Neutrophil (primary cell): ENCODE results near the gene KRT82.

ENCODE experiments used
- H3K27ac ChIP-seq: fragments of 200-600 bp; sonication (generic); 2 replicates; pipeline ENCODE4 v1.5.1; 2016; ENCODE audit warnings: mild to moderate bottlenecking, moderate library complexity
- H3K27me3 ChIP-seq: fragments of 200-600 bp; sonication (generic); 2 replicates; pipeline ENCODE4 v1.6.0; 2016; ENCODE audit warnings: mild to moderate bottlenecking
- H3K36me3 ChIP-seq: fragments of 200-600 bp; sonication (generic); 2 replicates; pipeline ENCODE4 v1.5.1; 2017
- H3K4me1 ChIP-seq, 2 experiments: fragments of 200-600 bp in 1 of 2; sonication (generic) in 1 of 2; 1 replicate in 1 of 2; 2 replicates in 1 of 2; pipeline versions ENCODE4 v1.5.1 to v1.6.1; 2013 to 2016; ENCODE audit warnings: low read depth in 1 of 2, low read length in 1 of 2, mild to moderate bottlenecking in 1 of 2, moderate library complexity in 1 of 2; ENCODE audit not compliant: control insufficient read depth in 1 of 2, insufficient read depth in 1 of 2
- H3K4me3 ChIP-seq, 2 experiments: fragments of 200-600 bp in 1 of 2; sonication (generic) in 1 of 2; 1 replicate in 1 of 2; 2 replicates in 1 of 2; pipeline ENCODE4 v1.5.1; 2013 to 2016; ENCODE audit warnings: low read depth in 1 of 2, low read length in 1 of 2, mild to moderate bottlenecking in 1 of 2, moderate library complexity in 1 of 2
- H3K9me3 ChIP-seq: fragments of 200-600 bp; sonication (generic); 2 replicates; pipeline ENCODE4 v1.5.1; 2016
- CTCF ChIP-seq: fragments of 200-600 bp; sonication (generic); IDR thresholded peaks from 2 replicates; pipeline ENCODE4 v1.5.1; 2016; ENCODE audit warnings: antibody characterized with exemption

KRT82 gene

DNA sequence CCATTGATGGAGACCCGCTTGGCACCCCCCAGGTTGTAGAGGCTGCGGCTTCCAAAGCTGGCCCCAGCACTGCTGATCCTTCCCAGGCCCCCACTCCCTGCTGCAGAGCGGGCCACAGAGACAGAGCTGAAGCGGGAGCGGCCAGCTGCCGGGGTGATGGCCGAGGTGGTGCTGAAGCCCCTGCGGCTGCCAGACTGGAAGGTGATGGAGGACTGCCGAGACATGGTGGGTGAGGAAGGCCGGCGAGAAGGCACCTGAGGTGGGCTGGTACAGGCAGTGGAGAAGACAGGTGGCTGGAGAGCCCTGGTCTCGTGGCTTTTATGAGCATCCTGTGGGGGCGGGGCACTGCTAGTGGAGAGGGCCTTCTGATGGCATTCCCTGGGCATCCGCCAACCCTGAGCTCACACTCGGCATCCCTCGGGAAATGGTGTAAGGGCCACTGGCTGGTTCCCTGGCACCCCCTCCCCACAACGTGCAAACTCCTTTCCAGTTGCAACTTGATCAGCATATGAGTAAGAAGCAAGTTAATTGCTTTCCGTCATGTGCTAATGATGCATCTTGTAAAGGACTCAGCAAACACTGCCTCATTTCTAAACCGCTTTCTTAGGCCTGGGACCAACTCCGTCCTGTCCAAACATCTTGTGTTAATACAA, 28.1 kb upstream of the KRT82 start, which contains the start of gene KRT75:
KRT75 (minus strand) TSS at position 291 of the 653 bp plus-strand sequence; CDS start at position 224, 67 bp downstream.
- Histone ChIP-seq H3K27me3 (peaks cover 5% of the 10 kb centered on the region), H3K27ac (no peak within 1 kb of the TSS), H3K4me3 (no peak within 1 kb of the TSS), H3K36me3 (no peaks in the 10 kb centered on the region), H3K4me1 (no peaks in the 10 kb centered on the region), H3K9me3 (no peaks in the 10 kb centered on the region)
- no peak for TF ChIP-seq CTCF

DNA sequence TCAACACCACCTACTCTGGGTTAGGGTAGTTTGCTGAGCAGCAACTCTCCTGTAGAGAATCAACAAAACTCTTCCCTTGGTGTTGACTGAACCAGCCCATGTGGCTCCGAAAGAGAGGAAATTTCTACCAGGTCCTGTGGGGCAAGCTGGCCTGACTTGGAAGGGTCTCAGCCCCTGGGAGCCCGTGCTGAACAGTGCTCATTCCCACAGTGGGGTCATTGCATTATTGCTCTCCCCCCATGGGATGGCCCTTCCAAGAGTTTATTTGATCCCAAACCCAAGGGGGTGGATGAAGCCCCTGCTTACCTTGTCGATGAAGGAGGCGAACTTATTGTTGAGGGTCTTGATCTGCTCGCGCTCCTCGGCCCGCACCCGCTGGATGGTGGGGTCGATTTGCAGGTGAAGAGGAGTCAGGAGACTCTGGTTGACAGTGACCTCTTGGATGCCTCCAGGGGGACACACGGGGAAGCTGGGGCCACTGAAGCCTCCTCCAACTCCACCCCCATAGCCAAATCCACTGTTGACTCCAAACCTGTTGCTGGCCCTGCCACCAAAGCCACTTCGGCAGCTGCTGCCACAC, 27.5 kb upstream of the KRT82 start:
- H3K9me3 ChIP-seq, result no peaks in the 10 kb centered on the region
- TF ChIP-seq CTCF, result no peak
- H3K36me3 ChIP-seq, result no peaks in the 10 kb centered on the region
- H3K4me3 ChIP-seq, result no peak overlapping the region
- no peak overlapping the region for H3K27ac ChIP-seq
- peaks cover 5% of the 10 kb centered on the region for H3K27me3 ChIP-seq
- H3K4me1 ChIP-seq, result no peaks in the 10 kb centered on the region

DNA sequence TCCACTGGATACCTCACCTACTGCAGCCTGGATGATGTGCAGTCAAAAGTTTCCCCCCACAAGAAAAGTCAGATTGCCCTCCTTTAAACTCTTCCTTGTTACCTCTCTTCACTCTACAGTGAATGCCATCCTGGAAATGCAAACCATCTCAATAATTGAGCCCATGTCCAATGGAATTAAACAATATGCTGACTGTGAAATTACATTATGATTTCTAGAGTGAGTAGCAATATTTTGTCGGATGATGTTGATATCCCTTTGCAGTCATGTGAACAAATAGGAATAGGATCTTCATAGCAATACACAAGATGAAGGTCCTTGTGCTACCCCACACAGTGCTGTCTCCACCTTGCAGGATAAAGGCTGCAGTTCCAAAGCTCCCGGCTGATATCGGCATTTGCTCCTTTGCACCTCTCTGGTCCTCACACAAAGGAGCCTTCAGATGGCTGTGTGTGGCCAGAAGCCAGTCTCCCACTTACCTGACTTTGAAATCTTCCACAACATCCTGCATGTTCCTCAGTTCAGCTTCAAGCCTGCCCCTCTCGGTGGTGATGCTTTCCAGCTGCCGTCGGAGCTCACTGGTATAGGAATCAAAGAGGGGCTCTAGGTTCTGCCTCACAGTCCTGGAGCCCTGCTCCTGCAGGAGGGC, 26.5 kb upstream of the KRT82 start:
- H3K27ac ChIP-seq, result no peak overlapping the region
- no peak for TF ChIP-seq CTCF
- H3K27me3 ChIP-seq, result peaks cover 5% of the 10 kb centered on the region
- H3K4me1 ChIP-seq, result no peaks in the 10 kb centered on the region
- no peak overlapping the region for H3K4me3 ChIP-seq
- H3K9me3 ChIP-seq, result no peaks in the 10 kb centered on the region
- H3K36me3 ChIP-seq, result no peaks in the 10 kb centered on the region

- TF ChIP-seq CTCF, result no peak
- Histone ChIP-seq H3K4me1 (no peaks in the 10 kb centered on the region), H3K36me3 (no peaks in the 10 kb centered on the region), H3K27me3 (peaks cover 15% of the 10 kb centered on the region), H3K4me3 (no peak overlapping the region), H3K9me3 (no peaks in the 10 kb centered on the region), H3K27ac (no peak overlapping the region)
These were observed 22.0 kb upstream of the KRT82 start for GRCh38 chr12:52428121-52428520.

DNA sequence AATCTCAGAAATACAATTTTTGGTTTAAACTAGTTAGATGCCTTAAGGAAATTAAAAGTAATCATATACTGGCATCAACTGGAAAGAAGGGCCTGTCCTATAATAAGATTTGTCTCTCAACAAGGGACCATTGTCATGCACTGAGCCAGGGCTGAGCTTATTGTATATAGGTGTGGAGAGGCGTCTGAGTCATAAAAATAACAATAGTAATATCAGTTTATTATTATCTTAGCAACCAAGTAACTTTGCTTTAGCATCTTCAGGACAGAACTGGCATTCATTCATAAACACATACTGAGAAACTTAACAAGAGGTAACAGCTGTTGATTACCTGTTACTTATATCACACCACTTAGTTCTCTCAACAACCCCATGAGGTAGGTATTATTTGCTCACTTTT, 20.9 kb upstream of the KRT82 start:
- no peak overlapping the region for H3K4me3 ChIP-seq
- no peaks in the 10 kb centered on the region for H3K9me3 ChIP-seq
- no peak overlapping the region for H3K27ac ChIP-seq
- H3K27me3 ChIP-seq, result peaks cover 15% of the 10 kb centered on the region
- no peaks in the 10 kb centered on the region for H3K4me1 ChIP-seq
- no peaks in the 10 kb centered on the region for H3K36me3 ChIP-seq
- TF ChIP-seq CTCF, result no peak
